GM21381 (cell line): ENCODE results near the gene SPATS2L.
A peak's percentile ranks its signal among the peaks of the same experiment; 100 is the strongest.

Source experiments
- ATAC-seq: cut with Tn5 transposase; IDR thresholded peaks from one replicate; pipeline ENCODE4 v1.9.1; 2021; ENCODE audit warnings: mild to moderate bottlenecking, moderate library complexity; ENCODE audit not compliant: unreplicated experiment

The SPATS2L gene

GRCh38 chr2:200306196-200306930, at the start of gene SPATS2L:
TSS of gene SPATS2L (plus strand) at chr2:200306693. CDS start at chr2:200389245, 82,552 bp downstream.
- peak; percentile 59 for ATAC-seq

GRCh38 chr2:200257570-200257969, 48.9 kb upstream of the SPATS2L start:
- no peak for ATAC-seq

GRCh38 chr2:200258081-200258480, 48.4 kb upstream of the SPATS2L start:
- no peak for ATAC-seq

- no peak for ATAC-seq
These were observed 47.5 kb upstream of the SPATS2L start for GRCh38 chr2:200258881-200259576.

GRCh38 chr2:200259577-200259957, 46.9 kb upstream of the SPATS2L start:
- ATAC-seq, result no peak

GRCh38 chr2:200262047-200262446, 44.4 kb upstream of the SPATS2L start:
- ATAC-seq, result no peak

- no peak for ATAC-seq
These were observed 43.2 kb upstream of the SPATS2L start for GRCh38 chr2:200263279-200263678.

GRCh38 chr2:200264631-200265030, 41.9 kb upstream of the SPATS2L start:
- ATAC-seq, result no peak

- no peak for ATAC-seq
These were observed 40.1 kb upstream of the SPATS2L start for GRCh38 chr2:200266406-200266805.

- ATAC-seq, result no peak
These were observed 39.1 kb upstream of the SPATS2L start for GRCh38 chr2:200267350-200267749.

- no peak for ATAC-seq
These were observed 35.8 kb upstream of the SPATS2L start for GRCh38 chr2:200270732-200271131.

GRCh38 chr2:200272320-200272719, 34.2 kb upstream of the SPATS2L start:
- ATAC-seq, result no peak

GRCh38 chr2:200274116-200275075, 32.1 kb upstream of the SPATS2L start:
- no peak for ATAC-seq

- no peak for ATAC-seq
These were observed 31.0 kb upstream of the SPATS2L start for GRCh38 chr2:200275295-200276013.

GRCh38 chr2:200276472-200276871, 30.0 kb upstream of the SPATS2L start:
- ATAC-seq, result no peak

- ATAC-seq, result no peak
These were observed 27.7 kb upstream of the SPATS2L start for GRCh38 chr2:200278694-200279316.

GRCh38 chr2:200279857-200280256, 26.6 kb upstream of the SPATS2L start:
- no peak for ATAC-seq

- no peak for ATAC-seq
These were observed 19.9 kb upstream of the SPATS2L start for GRCh38 chr2:200286578-200286977.

GRCh38 chr2:200288670-200289429, 17.6 kb upstream of the SPATS2L start:
- no peak for ATAC-seq
